ENCODE results near the gene TNFRSF14. TPM values are rescaled to one million over a fixed set of nuclear protein-coding genes. Genes with fewer than 3 reads are reported as not detected.

Gene TNFRSF14
- total RNA-seq, 1 experiment from 2014 or later = 1.5 TPM

GRCh38 chr1:2510366-2511155 lies 45.6 kb upstream of the TNFRSF14 start:
- BruUV-seq (replicated peaks) = no TSS peak
- no peak overlapping the region for H3K4me3 ChIP-seq (ENCODE audit: low read depth, low read length)
- no peaks in the 10 kb centered on the region for H3K4me1 ChIP-seq
- H3K4me3 Mint-ChIP-seq (ENCODE audit: unreplicated experiment) = no peak overlapping the region
- TF ChIP-seq CTCF (IDR thresholded peaks at IDR 0.05; ENCODE audit: insufficient read depth in 1 of 2, low read depth in 1 of 2, low read length in 1 of 2, severe bottlenecking in 1 of 2, unreplicated experiment in 1 of 2) = no peak
- no peaks in the 10 kb centered on the region for H3K9me3 Mint-ChIP-seq (ENCODE audit: unreplicated experiment)
- DNase-seq = no peak
- no peaks in the 10 kb centered on the region; the same call in 1 of the 2 replicates for H3K36me3 ChIP-seq (ENCODE audit: control insufficient read depth, insufficient read depth, low read length)
- intact Hi-C loops (cut with micrococcal nuclease; ENCODE audit: unreplicated experiment) = no loop called here
- no peaks in the 10 kb centered on the region for H3K27me3 Mint-ChIP-seq (ENCODE audit: insufficient read depth, unreplicated experiment)
- no peaks in the 10 kb centered on the region for H3K4me1 Mint-ChIP-seq (ENCODE audit: low read depth, unreplicated experiment)
- H3K27me3 ChIP-seq (replicated peaks; ENCODE audit: control insufficient read depth, insufficient read depth, low read length) = no peaks in the 10 kb centered on the region
- H3K9me3 ChIP-seq = no peaks in the 10 kb centered on the region
- POLR2A ChIA-PET = interaction anchor here (0.5 kb wide), 1 partner anchor 75 kb away, joined by 4 read pairs; no protein-coding TSS in a partner anchor
- H3K27ac Mint-ChIP-seq (ENCODE audit: unreplicated experiment) = no peak overlapping the region
- CTCF ChIA-PET = no interaction called here
- H3K36me3 Mint-ChIP-seq (ENCODE audit: insufficient read depth, unreplicated experiment) = peaks cover 21% of the 10 kb centered on the region

- Histone ChIP-seq H3K4me1 (no peaks in the 10 kb centered on the region), H3K36me3 (ENCODE audit: control insufficient read depth, insufficient read depth, low read length) (no peaks in the 10 kb centered on the region; the same call in 1 of the 2 replicates), H3K4me3 (ENCODE audit: low read depth, low read length) (no peak overlapping the region), H3K9me3 (no peaks in the 10 kb centered on the region), H3K27me3 (replicated peaks; ENCODE audit: control insufficient read depth, insufficient read depth, low read length) (no peaks in the 10 kb centered on the region)
- no TSS peak for BruUV-seq (replicated peaks)
- POLR2A ChIA-PET = no interaction called here
- Mint-ChIP-seq H3K27me3 (ENCODE audit: insufficient read depth, unreplicated experiment) (no peaks in the 10 kb centered on the region), H3K4me1 (ENCODE audit: low read depth, unreplicated experiment) (no peaks in the 10 kb centered on the region), H3K4me3 (ENCODE audit: unreplicated experiment) (no peak overlapping the region), H3K9me3 (ENCODE audit: unreplicated experiment) (no peaks in the 10 kb centered on the region), H3K36me3 (ENCODE audit: insufficient read depth, unreplicated experiment) (peaks cover 19% of the 10 kb centered on the region), H3K27ac (ENCODE audit: unreplicated experiment) (no peak overlapping the region)
- intact Hi-C loops (cut with micrococcal nuclease; ENCODE audit: unreplicated experiment) = no loop called here
- CTCF ChIA-PET = no interaction called here
- TF ChIP-seq CTCF (IDR thresholded peaks at IDR 0.05; ENCODE audit: insufficient read depth in 1 of 2, low read depth in 1 of 2, low read length in 1 of 2, severe bottlenecking in 1 of 2, unreplicated experiment in 1 of 2) = no peak
- DNase-seq = no peak
Measured at GRCh38 chr1:2512862-2513421, 43.2 kb upstream of the TNFRSF14 start.

DNA sequence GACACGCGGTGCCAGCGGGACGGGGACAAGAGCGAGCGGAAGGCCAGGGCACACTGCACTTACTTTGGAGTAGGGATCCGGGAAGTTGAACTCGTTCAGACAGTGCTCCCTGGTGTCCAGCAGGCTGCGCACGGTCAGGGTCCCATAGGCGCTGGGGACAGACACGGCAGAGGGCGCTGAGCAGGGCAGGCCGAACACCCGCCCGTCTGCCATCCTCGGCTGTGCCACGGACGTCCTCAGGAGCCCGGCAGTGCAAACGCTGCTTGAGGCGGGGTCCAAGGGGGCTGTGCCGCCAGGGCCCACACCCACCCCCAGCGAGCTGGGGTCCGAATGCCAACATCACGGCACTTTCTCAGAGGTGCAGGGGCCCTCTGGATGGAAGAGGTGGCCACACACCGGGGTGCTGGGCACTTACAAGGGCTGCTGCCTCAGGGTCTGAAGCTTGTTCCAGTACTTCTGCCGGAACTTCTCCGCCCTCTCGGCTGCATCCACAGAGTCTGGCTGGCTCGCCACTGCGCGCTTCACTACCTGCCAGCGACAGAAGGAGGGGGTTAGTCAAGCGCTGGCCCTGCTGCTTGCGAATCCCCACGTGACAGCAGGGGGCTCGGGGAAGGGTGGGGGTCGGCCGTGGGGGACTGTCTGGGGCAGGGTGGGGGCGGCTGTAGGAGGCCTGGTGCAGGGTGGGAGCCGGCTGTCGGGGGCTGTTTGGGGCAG lies 42.1 kb upstream of the TNFRSF14 start:
- H3K9me3 ChIP-seq = no peaks in the 10 kb centered on the region
- H3K27me3 Mint-ChIP-seq (ENCODE audit: insufficient read depth, unreplicated experiment) = no peaks in the 10 kb centered on the region
- H3K36me3 ChIP-seq (ENCODE audit: control insufficient read depth, insufficient read depth, low read length) = no peaks in the 10 kb centered on the region; the same call in 1 of the 2 replicates
- peaks cover 19% of the 10 kb centered on the region for H3K36me3 Mint-ChIP-seq (ENCODE audit: insufficient read depth, unreplicated experiment)
- ChIA-PET POLR2A (no interaction called here), CTCF (interaction anchor here (0.6 kb wide), 1 partner anchor 71 kb away, joined by 3 read pairs; no protein-coding TSS in a partner anchor)
- H3K4me1 ChIP-seq = no peaks in the 10 kb centered on the region
- no peak overlapping the region for H3K4me3 ChIP-seq (ENCODE audit: low read depth, low read length)
- no TSS peak for BruUV-seq (replicated peaks)
- H3K27me3 ChIP-seq (replicated peaks; ENCODE audit: control insufficient read depth, insufficient read depth, low read length) = no peaks in the 10 kb centered on the region
- intact Hi-C loops (cut with micrococcal nuclease; ENCODE audit: unreplicated experiment) = no loop called here
- no peak for DNase-seq
- no peaks in the 10 kb centered on the region for H3K9me3 Mint-ChIP-seq (ENCODE audit: unreplicated experiment)
- no peaks in the 10 kb centered on the region for H3K4me1 Mint-ChIP-seq (ENCODE audit: low read depth, unreplicated experiment)
- TF ChIP-seq CTCF (IDR thresholded peaks at IDR 0.05; ENCODE audit: insufficient read depth in 1 of 2, low read depth in 1 of 2, low read length in 1 of 2, severe bottlenecking in 1 of 2, unreplicated experiment in 1 of 2) = no peak
- no peak overlapping the region for H3K4me3 Mint-ChIP-seq (ENCODE audit: unreplicated experiment)
- H3K27ac Mint-ChIP-seq (ENCODE audit: unreplicated experiment) = no peak overlapping the region

Data from Caco-2 (cell line).